Fibroblast of the aortic adventitia (primary cell): ENCODE results near the gene SH2D3A. TPM values are rescaled to one million over a fixed set of nuclear protein-coding genes. Genes with fewer than 3 reads are reported as not detected.
A peak's percentile ranks its signal among the peaks of the same experiment; 100 is the strongest.
"Not testable (repeated sequence)": the region's sequence is repeated elsewhere in the genome, so short reads cannot be mapped to it uniquely, and the experiment has no call there.

Experiments
- DNase-seq: peaks from one replicate; pipeline ENCODE4 v3.0.0-alpha.2; 2010; ENCODE audit warnings: low read depth
- H3K4me3 ChIP-seq: 2 replicates; pipeline ENCODE4 v1.5.1; 2011; ENCODE audit warnings: low read depth, mild to moderate bottlenecking, control low read depth, low read length, moderate library complexity
- CTCF ChIP-seq: IDR thresholded peaks from 2 replicates; pipeline ENCODE4 v1.5.1; 2011; ENCODE audit warnings: mild to moderate bottlenecking, low read length, control low read depth, inconsistent platforms; ENCODE audit not compliant: insufficient read depth
- total RNA-seq: library from RNA; depleted of rRNA; stranded (reverse); fragments of >200 nt; gene quantifications from 2 replicates; pipeline ENCODE4 v1.2.3, GENCODE V29; 2012; ENCODE audit warnings: low replicate concordance

The SH2D3A gene
- total RNA-seq, 1 donor: not detected

- TF ChIP-seq CTCF: no peak
- DNase-seq: no peak
These were observed 9.8 kb upstream of the SH2D3A start for GRCh38 chr19:6776999-6777398.

GRCh38 chr19:6776045-6776444 is 8.8 kb upstream of the SH2D3A start:
- not testable (repeated sequence) for DNase-seq, H3K4me3 ChIP-seq

More at GRCh38 chr19:6776999-6777398, 9.8 kb upstream of the SH2D3A start:
- H3K4me3 ChIP-seq: no peak overlapping the region

GRCh38 chr19:6774821-6775707 is 7.8 kb upstream of the SH2D3A start:
- TF ChIP-seq CTCF: no peak
- peak; percentile 10 for DNase-seq
- H3K4me3 ChIP-seq: no peak overlapping the region

GRCh38 chr19:6773323-6773931 is 6.2 kb upstream of the SH2D3A start:
- DNase-seq: no peak
- no peak overlapping the region for H3K4me3 ChIP-seq
- no peak for TF ChIP-seq CTCF

- DNase-seq: no peak
- H3K4me3 ChIP-seq: no peak overlapping the region
- TF ChIP-seq CTCF: no peak
These were observed 5.7 kb upstream of the SH2D3A start for GRCh38 chr19:6772866-6773322.

- DNase-seq: no peak
- no peak for TF ChIP-seq CTCF
- no peak within 1 kb of the TSS for H3K4me3 ChIP-seq
These were observed 5.0 kb upstream of the SH2D3A start, which contains the start of gene VAV1 for GRCh38 chr19:6772028-6772865. Gene VAV1 (plus strand): TSS chr19:6772708. CDS start chr19:6772808, 100 bp downstream.

- not testable (repeated sequence) for H3K4me3 ChIP-seq
These were observed 4.4 kb upstream of the SH2D3A start for GRCh38 chr19:6771648-6772027.

More at GRCh38 chr19:6771648-6772027, 4.4 kb upstream of the SH2D3A start:
- not testable (repeated sequence) for DNase-seq
